Right lobe of liver (tissue), 4 donors: ENCODE data around the gene DOCK1.

Experiments
- POLR2A ChIP-seq: fragments of 450-650 bp; IDR thresholded peaks from one replicate; pipeline ENCODE4 v1.6.1; 2017; ENCODE audit warnings: antibody characterized with exemption, mild to moderate bottlenecking
- TF ChIP-seq, protein P1 (sequence below), 4 donors: fragments of 200-600 bp in 3 of 4; fragments of 450-650 bp in 1 of 4; IDR thresholded peaks; one replicate each; pipeline versions ENCODE4 v1.5.1 to v1.8.0; 2016 to 2022; ENCODE audit warnings: antibody characterized with exemption in 4 of 4, mild to moderate bottlenecking in 2 of 4
- donor health status: DM: no; HTN: no; CAD: no.
- donor health status: DM: no; HTN: no; CAD: no.
- donor health status: DM: no; HTN: yes; CAD: no.

DNA sequence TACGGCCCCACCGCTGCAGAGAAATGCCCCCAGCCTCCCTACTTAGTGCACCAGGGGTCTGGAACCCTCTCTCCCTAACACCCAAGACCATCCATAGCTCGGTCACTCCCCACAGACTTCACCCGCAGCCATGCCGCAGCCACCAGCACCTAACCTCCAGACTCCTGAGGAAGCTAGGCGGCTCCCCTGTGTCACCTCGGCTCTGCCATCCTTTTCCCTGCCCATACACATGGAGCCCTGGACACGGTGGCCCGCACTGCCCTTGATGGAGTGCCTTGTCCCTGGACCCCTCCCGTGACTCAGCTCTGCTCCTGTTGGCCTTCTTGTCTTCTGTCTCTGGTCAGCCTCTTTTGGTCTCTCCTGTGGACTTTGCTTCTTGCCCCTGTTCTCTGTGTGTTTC lies 183.7 kb downstream of the DOCK1 start:
- TF ChIP-seq, protein P1, sequence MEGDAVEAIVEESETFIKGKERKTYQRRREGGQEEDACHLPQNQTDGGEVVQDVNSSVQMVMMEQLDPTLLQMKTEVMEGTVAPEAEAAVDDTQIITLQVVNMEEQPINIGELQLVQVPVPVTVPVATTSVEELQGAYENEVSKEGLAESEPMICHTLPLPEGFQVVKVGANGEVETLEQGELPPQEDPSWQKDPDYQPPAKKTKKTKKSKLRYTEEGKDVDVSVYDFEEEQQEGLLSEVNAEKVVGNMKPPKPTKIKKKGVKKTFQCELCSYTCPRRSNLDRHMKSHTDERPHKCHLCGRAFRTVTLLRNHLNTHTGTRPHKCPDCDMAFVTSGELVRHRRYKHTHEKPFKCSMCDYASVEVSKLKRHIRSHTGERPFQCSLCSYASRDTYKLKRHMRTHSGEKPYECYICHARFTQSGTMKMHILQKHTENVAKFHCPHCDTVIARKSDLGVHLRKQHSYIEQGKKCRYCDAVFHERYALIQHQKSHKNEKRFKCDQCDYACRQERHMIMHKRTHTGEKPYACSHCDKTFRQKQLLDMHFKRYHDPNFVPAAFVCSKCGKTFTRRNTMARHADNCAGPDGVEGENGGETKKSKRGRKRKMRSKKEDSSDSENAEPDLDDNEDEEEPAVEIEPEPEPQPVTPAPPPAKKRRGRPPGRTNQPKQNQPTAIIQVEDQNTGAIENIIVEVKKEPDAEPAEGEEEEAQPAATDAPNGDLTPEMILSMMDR (IDR thresholded peaks at IDR 0.05): no peak
- no peak for TF ChIP-seq POLR2A
